Measurements from ENCODE around the gene C14orf93.

The C14orf93 gene

DNA sequence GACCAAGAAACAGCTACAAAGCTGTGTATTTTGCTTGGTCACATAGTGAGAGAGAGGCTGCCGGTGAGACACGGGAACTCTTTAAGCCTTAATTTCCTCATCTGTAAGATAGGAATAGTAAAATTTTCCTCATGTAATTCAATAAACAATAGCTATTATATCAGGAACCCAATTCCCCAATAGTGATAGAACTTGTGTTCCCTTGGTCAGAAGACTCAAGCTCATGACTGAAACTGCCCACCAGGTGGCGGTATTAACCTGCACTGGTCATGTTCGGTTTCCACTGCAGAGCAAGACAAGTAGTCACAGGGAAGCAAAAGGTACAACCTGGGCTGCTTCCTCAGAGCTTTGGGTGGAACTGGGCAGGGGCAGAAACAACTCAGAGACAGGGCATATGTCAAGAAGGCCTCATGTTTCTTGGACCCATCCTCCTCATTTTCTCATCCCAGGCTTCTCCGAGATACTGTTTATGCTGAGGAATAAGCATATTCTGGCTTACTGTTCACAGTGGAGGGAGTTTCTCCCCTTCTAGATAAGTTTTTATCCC is 23.4 kb downstream of the C14orf93 start:
- no peak overlapping the region for H3K9ac ChIP-seq (ENCODE audit: low read length)
- no peak overlapping the region for H2BK15ac ChIP-seq (ENCODE audit: low read depth, poor library complexity, severe bottlenecking)
- H3K27me3 ChIP-seq (ENCODE audit: control insufficient read depth in 1 of 2, insufficient read depth in 1 of 2, low read length in 2 of 2) = no peaks in the 10 kb centered on the region
- H3K4me3 ChIP-seq (ENCODE audit: insufficient read depth in 1 of 2, low read depth in 1 of 2, low read length in 2 of 2) = no peak overlapping the region
- H3K4me1 ChIP-seq (ENCODE audit: control insufficient read depth, insufficient read depth, low read depth, low read length) = peaks cover 4% of the 10 kb centered on the region
- H3K36me3 ChIP-seq (ENCODE audit: control insufficient read depth in 1 of 2, insufficient read depth in 2 of 2, low read depth in 1 of 2, low read length in 2 of 2) = peaks cover 0 to 8% of the 10 kb centered on the region in 2 experiments
- H2BK5ac ChIP-seq (ENCODE audit: low read depth, low read length, poor library complexity, severe bottlenecking) = no peak overlapping the region
- H4K8ac ChIP-seq (ENCODE audit: low read length) = no peak overlapping the region
- no peak overlapping the region for H4K91ac ChIP-seq (ENCODE audit: low read length)
- H3K4me2 ChIP-seq (ENCODE audit: low read length, poor library complexity, severe bottlenecking) = no peak overlapping the region
- H3K79me1 ChIP-seq (replicated peaks; ENCODE audit: low read length, poor library complexity, severe bottlenecking) = peaks cover 10% of the 10 kb centered on the region
- no peak overlapping the region for H2BK12ac ChIP-seq (ENCODE audit: low read length in 2 of 2)
- no peak overlapping the region for H2AK5ac ChIP-seq (ENCODE audit: low read length, severe bottlenecking)
- H3K18ac ChIP-seq (ENCODE audit: low read depth in 1 of 2, low read length in 2 of 2) = no peak overlapping the region
- no peak overlapping the region for H3K4ac ChIP-seq (ENCODE audit: low read depth in 1 of 2, low read length in 2 of 2)
- H2BK120ac ChIP-seq (ENCODE audit: low read depth, low read length) = no peak overlapping the region
- H2AFZ ChIP-seq (ENCODE audit: low read depth, low read length) = no peak overlapping the region
- H3K27ac ChIP-seq (ENCODE audit: low read length, poor library complexity, severe bottlenecking) = no peak overlapping the region
- WGBS = 0% methylated on average over 2 of the region's 5 CpGs
- no peak overlapping the region for H3K23ac ChIP-seq (ENCODE audit: low read length in 2 of 2)
- DNase-seq = peak; percentile 82
- no peak overlapping the region for H3K14ac ChIP-seq (ENCODE audit: low read length in 2 of 2)
- no peaks in the 10 kb centered on the region for H3K9me3 ChIP-seq (ENCODE audit: control insufficient read depth, low read length)

DNA sequence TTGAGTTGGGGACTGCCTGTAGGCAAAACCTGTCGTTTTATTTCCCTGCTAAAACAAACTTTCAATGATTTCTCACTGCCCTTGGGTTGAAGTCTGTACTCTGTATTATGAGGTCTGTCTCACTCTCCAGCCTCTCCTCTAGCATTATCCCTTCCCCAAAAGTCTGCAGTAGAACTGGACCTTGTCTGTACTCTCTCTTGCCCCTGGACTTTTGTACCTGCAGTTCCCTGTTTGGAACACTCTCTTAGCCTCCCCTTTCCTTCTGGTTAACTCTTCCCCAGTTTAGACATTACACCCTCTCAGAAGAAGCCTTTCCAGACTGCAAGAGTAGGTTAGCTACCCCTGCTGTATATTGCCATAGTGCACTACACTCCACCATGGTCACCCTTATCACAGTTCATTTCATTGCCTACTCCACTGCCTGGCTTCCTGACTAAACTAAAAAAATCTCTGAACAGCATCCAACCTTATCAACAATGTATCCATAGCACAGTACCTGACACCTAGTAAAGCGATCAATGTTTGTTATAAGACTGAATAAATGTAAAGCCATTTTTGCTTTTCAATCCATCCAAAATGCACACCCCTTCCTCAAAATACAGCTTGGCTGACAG is 23.9 kb downstream of the C14orf93 start:
- Histone ChIP-seq H3K79me1 (replicated peaks; ENCODE audit: low read length, poor library complexity, severe bottlenecking) (peaks cover 10% of the 10 kb centered on the region), H3K27ac (ENCODE audit: low read length, poor library complexity, severe bottlenecking) (no peak overlapping the region), H3K4me3 (ENCODE audit: insufficient read depth in 1 of 2, low read depth in 1 of 2, low read length in 2 of 2) (no peak overlapping the region), H3K4ac (ENCODE audit: low read depth in 1 of 2, low read length in 2 of 2) (no peak overlapping the region), H4K91ac (ENCODE audit: low read length) (no peak overlapping the region), H3K27me3 (ENCODE audit: control insufficient read depth in 1 of 2, insufficient read depth in 1 of 2, low read length in 2 of 2) (no peaks in the 10 kb centered on the region), H4K8ac (ENCODE audit: low read length) (no peak overlapping the region), H2AFZ (ENCODE audit: low read depth, low read length) (no peak overlapping the region), H2BK12ac (ENCODE audit: low read length in 2 of 2) (no peak overlapping the region), H2BK120ac (ENCODE audit: low read depth, low read length) (no peak overlapping the region), H3K14ac (ENCODE audit: low read length in 2 of 2) (no peak overlapping the region), H3K23ac (ENCODE audit: low read length in 2 of 2) (no peak overlapping the region), H3K18ac (ENCODE audit: low read depth in 1 of 2, low read length in 2 of 2) (no peak overlapping the region), H2BK5ac (ENCODE audit: low read depth, low read length, poor library complexity, severe bottlenecking) (no peak overlapping the region), H3K4me1 (ENCODE audit: control insufficient read depth, insufficient read depth, low read depth, low read length) (peaks cover 4% of the 10 kb centered on the region), H2BK15ac (ENCODE audit: low read depth, poor library complexity, severe bottlenecking) (no peak overlapping the region), H2AK5ac (ENCODE audit: low read length, severe bottlenecking) (no peak overlapping the region), H3K9me3 (ENCODE audit: control insufficient read depth, low read length) (no peaks in the 10 kb centered on the region), H3K36me3 (ENCODE audit: control insufficient read depth in 1 of 2, insufficient read depth in 2 of 2, low read depth in 1 of 2, low read length in 2 of 2) (peaks cover 0 to 8% of the 10 kb centered on the region in 2 experiments), H3K4me2 (ENCODE audit: low read length, poor library complexity, severe bottlenecking) (no peak overlapping the region), H3K9ac (ENCODE audit: low read length) (no peak overlapping the region)
- DNase-seq = no peak
- WGBS = 85% methylated on average over 1 of the region's 2 CpGs

DNA sequence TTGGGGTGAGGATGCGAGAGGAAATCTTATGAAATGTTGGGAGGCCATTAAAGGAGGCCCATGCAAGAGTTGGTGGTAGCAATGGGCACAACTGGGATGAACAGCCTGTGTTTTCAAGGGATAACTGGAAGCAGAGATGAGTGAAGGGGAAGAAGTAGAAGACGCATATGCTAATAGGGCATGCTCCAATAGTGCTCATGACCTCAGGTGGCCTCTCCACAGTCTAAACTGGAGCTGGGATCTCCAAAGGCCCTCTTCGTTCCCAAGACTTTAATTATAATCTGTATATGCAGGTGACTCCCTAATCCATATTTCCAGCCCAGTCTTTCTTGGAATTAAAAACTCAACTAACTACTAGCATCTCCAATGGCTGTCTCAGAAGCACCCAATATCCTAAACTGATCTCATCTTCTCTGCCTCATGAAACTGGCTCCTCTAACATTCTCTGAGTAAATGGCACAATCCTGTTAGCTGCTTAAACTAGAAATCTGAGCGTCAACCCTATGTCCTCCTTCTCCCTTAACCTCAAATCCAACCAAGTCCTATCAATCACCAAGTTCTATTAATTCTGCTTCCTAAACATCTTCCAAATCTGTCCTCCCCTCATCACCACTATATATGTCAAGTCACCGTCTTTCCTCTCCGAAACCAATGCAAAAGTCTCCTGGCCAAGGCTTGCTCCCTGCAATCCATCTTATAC is 24.8 kb downstream of the C14orf93 start:
- Histone ChIP-seq H3K79me1 (replicated peaks; ENCODE audit: low read length, poor library complexity, severe bottlenecking) (peaks cover 10% of the 10 kb centered on the region), H3K4me2 (ENCODE audit: low read length, poor library complexity, severe bottlenecking) (no peak overlapping the region), H2AK5ac (ENCODE audit: low read length, severe bottlenecking) (no peak overlapping the region), H3K18ac (ENCODE audit: low read depth in 1 of 2, low read length in 2 of 2) (no peak overlapping the region), H3K23ac (ENCODE audit: low read length in 2 of 2) (no peak overlapping the region), H2BK5ac (ENCODE audit: low read depth, low read length, poor library complexity, severe bottlenecking) (no peak overlapping the region), H3K9ac (ENCODE audit: low read length) (peak overlapping the region; percentile 24), H3K27me3 (ENCODE audit: control insufficient read depth in 1 of 2, insufficient read depth in 1 of 2, low read length in 2 of 2) (no peaks in the 10 kb centered on the region), H2BK15ac (ENCODE audit: low read depth, poor library complexity, severe bottlenecking) (no peak overlapping the region), H3K4me3 (ENCODE audit: insufficient read depth in 1 of 2, low read depth in 1 of 2, low read length in 2 of 2) (no peak overlapping the region), H4K91ac (ENCODE audit: low read length) (no peak overlapping the region), H3K4ac (ENCODE audit: low read depth in 1 of 2, low read length in 2 of 2) (no peak overlapping the region), H2AFZ (ENCODE audit: low read depth, low read length) (no peak overlapping the region), H3K14ac (ENCODE audit: low read length in 2 of 2) (no peak overlapping the region), H4K8ac (ENCODE audit: low read length) (no peak overlapping the region), H3K9me3 (ENCODE audit: control insufficient read depth, low read length) (no peaks in the 10 kb centered on the region), H3K36me3 (ENCODE audit: control insufficient read depth in 1 of 2, insufficient read depth in 2 of 2, low read depth in 1 of 2, low read length in 2 of 2) (peaks cover 0 to 8% of the 10 kb centered on the region in 2 experiments), H3K27ac (ENCODE audit: low read length, poor library complexity, severe bottlenecking) (no peak overlapping the region), H3K4me1 (ENCODE audit: control insufficient read depth, insufficient read depth, low read depth, low read length) (peaks cover 4% of the 10 kb centered on the region), H2BK12ac (ENCODE audit: low read length in 2 of 2) (no peak overlapping the region), H2BK120ac (ENCODE audit: low read depth, low read length) (no peak overlapping the region)
- DNase-seq = no peak
- 92% methylated on average over 6 of the region's 6 CpGs for WGBS

DNA sequence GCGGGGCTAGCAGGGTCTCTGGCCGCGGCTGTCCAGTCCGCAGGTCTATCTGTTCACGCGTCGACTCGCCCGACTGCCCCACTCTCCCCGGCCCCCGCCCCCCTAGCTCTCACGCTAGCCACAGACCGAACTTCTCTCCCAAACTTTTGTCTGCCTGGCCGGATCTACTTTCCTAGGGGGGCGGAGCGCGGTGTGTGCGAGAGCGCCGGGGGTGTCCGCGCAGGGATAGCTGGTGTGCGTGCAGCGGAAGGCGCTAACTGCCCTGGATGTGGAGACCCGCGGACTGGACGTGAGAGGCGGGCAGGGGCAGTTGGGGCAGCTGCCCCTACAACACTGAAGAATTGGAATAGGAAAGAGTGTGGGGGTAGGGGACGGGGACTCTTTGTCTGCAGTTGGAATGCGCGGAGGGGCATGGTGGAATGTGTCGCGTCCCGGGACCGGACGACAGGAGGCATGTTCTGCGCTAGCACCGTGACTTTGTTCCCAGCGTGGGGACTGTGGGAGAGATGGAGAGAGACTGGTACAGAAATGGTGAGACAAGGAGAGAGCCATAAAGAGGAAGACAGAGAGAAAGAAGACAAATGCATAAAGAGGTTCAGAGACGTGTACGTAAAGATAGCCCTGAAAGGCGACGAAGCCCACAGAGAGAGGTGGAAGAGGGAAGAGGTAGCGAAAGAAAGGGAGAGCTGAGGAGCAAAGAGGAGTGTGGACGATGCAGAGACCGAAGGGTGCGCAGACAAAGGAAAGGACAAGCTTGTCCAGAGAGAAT is 27.3 kb downstream of the C14orf93 start, which contains the start of gene AJUBA:
Gene AJUBA (minus strand): TSS at position 75 of the 769 bp plus-strand sequence. CDS start 285 bp downstream, outside the sequence.
- Histone ChIP-seq H2AFZ (ENCODE audit: low read depth, low read length) (peak within 1 kb of the TSS; percentile 84), H4K8ac (ENCODE audit: low read length) (peak within 1 kb of the TSS; percentile 94), H3K27me3 (ENCODE audit: control insufficient read depth in 1 of 2, insufficient read depth in 1 of 2, low read length in 2 of 2) (no peaks in the 10 kb centered on the region), H3K79me1 (replicated peaks; ENCODE audit: low read length, poor library complexity, severe bottlenecking) (peaks cover 10% of the 10 kb centered on the region), H3K27ac (ENCODE audit: low read length, poor library complexity, severe bottlenecking) (peak within 1 kb of the TSS; percentile 98), H2BK15ac (ENCODE audit: low read depth, poor library complexity, severe bottlenecking) (peak within 1 kb of the TSS; percentile 96), H3K4ac (ENCODE audit: low read depth in 1 of 2, low read length in 2 of 2) (peak within 1 kb of the TSS; percentile 94 to 99), H2BK5ac (ENCODE audit: low read depth, low read length, poor library complexity, severe bottlenecking) (peak within 1 kb of the TSS; percentile 97), H3K18ac (ENCODE audit: low read depth in 1 of 2, low read length in 2 of 2) (peak within 1 kb of the TSS; percentile 98 to 99), H3K9me3 (ENCODE audit: control insufficient read depth, low read length) (no peaks in the 10 kb centered on the region), H3K4me2 (ENCODE audit: low read length, poor library complexity, severe bottlenecking) (peak within 1 kb of the TSS; percentile 87), H3K36me3 (ENCODE audit: control insufficient read depth in 1 of 2, insufficient read depth in 2 of 2, low read depth in 1 of 2, low read length in 2 of 2) (peaks cover 3 to 7% of the 10 kb centered on the region in 2 experiments), H3K9ac (ENCODE audit: low read length) (peak within 1 kb of the TSS; percentile 82), H4K91ac (ENCODE audit: low read length) (peak within 1 kb of the TSS; percentile 94), H3K4me3 (ENCODE audit: insufficient read depth in 1 of 2, low read depth in 1 of 2, low read length in 2 of 2) (peak within 1 kb of the TSS; percentile 90 to 94), H2BK12ac (ENCODE audit: low read length in 2 of 2) (peak within 1 kb of the TSS; percentile 73 to 98), H3K4me1 (ENCODE audit: control insufficient read depth, insufficient read depth, low read depth, low read length) (peaks cover 14% of the 10 kb centered on the region), H2BK120ac (ENCODE audit: low read depth, low read length) (peak within 1 kb of the TSS; percentile 98), H3K23ac (ENCODE audit: low read length in 2 of 2) (peak within 1 kb of the TSS; percentile 80 to 99), H3K14ac (ENCODE audit: low read length in 2 of 2) (peak within 1 kb of the TSS; percentile 78 to 99), H2AK5ac (ENCODE audit: low read length, severe bottlenecking) (peak within 1 kb of the TSS; percentile 90)
- WGBS = 4% methylated on average over 46 of the region's 48 CpGs
- DNase-seq = peak; percentile 97

Data from mesenchymal stem cell (in vitro differentiated cells and primary cell).